HL-60/S4 treated with retinoic acid at 250 ng/mL for 4 days and 3 days (cell line): ENCODE measurements around the gene HADHB.
"Not testable (repeated sequence)": the region's sequence is repeated elsewhere in the genome, so short reads cannot be mapped to it uniquely, and the experiment has no call there.

Source experiments
- in situ Hi-C: fragments of 300-500 bp; cut with MboI; formaldehyde crosslinking; loops from 2 replicates; pipeline ENCODE4 v1.7.0; 2022; ENCODE audit warnings: low sequenced_read_pairs

The HADHB gene

DNA sequence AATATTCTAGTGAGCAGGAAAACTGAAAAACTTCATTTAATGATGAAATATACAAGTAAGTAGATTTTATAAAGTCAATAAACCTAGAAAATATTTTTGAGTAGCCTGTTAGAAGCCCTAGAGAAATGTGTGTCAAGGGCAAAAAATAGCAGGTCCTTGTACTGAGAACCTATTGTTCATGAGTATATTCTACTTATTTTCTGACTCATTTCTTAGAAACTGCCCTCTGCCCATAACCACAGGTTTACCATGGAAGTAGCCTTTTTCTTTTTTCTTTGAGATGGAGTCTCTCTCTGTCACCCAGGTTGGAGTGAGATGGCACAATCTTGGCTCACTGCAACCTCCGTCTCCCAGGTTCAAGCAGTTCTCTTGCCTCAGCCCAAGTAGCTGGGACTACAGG lies 81.8 kb downstream of the HADHB start:
- in situ Hi-C loops, result no loop called here

DNA sequence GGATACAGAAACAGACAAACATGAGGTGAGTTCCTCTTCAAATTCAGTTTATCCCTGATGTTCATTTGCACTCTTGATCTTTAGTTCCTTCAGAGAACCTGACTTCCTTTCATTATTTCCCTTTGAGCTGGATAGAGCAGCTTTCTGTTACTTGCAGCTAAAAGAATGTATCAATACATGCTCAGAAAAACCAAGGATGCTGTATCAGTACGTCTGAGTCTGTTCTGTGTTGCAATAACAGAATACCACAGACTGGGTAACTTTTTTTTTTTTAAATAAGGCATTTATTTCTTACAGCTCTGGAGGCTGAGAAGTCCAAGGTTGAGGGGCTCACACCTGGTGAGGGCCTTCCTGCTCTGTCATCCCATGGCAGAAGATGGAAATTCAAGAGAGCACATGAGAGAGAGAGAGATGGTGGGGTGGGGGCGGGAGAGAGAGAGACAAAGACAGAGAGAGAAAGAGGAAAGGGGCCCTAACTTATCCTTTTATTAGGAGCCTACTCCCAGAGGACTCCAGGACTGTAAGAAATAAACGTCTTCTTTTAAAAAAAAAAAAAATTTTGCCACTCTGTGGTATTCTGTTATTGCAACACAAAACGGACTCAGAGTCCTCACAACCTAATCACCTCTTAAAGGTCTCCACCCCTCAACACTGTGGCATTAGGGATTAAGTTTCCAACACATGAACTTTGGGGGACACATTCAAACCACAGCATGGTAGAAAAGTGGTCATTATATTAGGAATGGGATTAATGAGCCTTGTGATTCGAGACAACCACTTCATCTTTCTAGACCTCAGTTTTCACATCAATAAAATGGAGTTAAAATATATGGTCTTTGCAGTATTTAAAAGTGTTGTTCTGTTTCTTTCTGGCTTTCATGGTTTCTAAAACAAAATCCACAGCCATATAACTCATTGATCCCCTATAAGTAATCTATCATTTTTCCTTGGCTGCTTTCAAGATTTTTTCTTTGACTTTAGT lies 82.8 kb downstream of the HADHB start:
- in situ Hi-C loops, result no loop called here

DNA sequence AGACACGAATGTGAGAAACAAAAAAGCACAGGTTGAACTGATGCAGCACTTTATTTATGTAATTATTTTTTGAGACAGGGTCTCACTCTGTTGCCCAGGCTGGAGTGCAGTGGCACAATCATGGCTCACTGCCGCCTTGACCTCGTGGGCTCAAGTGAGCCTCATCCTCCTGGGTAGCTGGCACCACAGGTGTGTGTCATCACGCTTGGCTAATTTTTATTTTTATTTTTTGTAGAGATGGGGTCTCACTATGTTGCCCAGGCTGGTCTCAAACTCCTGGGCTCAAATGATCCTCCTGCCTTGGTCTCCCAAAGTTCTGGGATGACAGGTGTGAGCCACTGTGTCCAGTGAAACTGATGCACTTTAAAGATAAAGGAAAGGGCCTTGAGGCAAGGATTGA lies 84.3 kb downstream of the HADHB start:
- in situ Hi-C loops, result not testable (repeated sequence)

DNA sequence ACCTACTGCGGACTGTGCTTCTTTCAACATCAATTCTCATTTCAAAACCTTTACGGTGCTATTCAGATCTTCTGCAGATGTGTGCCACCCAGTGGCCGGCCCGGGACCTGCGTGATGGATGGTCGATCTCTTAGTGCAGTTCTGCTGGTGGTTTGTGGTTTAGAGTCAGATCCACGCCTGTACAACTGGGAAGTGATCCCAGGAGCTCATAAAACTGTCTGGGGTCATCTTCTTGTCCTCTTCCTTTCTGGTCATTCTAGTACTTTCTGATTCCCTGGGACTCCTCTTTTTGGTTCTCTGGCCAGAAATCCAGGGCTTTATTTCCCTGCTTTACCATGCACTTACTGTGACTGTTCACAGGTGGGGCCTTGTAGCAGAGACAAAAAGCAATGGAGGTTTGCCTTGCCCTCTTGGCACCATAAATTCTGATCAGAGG lies 85.4 kb downstream of the HADHB start:
- in situ Hi-C loops, result no loop called here

DNA sequence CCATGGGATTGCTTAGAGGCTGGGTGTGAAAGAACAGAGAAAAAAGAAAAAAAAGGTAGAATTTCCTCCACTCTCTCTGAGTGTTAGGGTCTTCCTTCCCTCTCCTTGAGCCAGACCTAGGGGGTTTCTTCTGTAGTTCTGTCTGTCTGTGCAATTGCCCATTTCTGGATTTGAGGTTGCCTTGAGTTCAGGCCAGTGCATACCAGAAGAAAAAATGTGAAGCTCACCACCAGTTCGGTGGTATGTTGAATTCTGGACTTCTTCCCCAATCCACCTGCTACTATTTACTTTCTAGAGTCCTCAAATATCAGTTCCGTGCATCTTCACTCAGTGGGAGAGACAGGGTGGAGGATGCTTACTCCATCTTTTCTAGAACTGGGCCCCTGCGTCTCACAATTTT lies 85.9 kb downstream of the HADHB start:
- in situ Hi-C loops, result no loop called here

DNA sequence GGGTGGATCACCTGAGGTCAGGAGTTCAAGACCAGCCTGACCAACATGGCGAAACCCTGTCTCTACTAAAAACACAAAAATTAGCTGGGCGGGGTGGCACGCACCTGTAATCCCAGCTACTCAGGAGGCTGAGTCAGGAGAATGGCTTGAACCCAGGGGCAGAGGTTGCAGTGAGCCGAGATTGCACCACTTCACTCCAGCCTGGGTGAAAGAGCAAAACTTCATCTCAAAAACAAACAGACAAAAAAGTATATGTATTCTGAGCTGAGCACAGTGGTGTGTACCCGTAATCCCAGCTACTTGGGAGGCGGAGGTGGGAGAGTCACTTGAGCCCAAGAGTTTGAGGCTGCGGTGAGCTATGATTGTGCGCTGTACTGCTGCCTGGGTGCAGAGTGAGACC lies 86.6 kb downstream of the HADHB start:
- in situ Hi-C loops, result not testable (repeated sequence)

DNA sequence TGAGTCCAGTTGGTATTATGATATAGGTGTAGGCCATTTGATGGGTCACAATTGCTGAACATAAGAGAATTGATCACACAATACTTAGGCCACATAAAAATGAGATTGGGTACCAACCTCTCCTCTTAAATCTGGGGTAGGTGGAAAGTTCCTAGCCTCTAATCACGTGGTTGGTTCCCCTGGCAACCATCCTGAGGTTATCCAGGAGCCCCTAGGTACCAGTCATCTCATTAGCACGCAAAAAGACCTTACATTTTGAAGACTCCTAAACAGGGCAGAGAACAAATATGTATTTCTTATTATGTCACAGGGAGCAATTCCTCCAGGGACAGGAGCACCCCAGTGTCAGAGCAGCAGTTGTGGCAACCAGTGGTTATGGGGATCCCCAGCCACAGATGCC lies 88.6 kb downstream of the HADHB start:
- in situ Hi-C loops, result no loop called here

DNA sequence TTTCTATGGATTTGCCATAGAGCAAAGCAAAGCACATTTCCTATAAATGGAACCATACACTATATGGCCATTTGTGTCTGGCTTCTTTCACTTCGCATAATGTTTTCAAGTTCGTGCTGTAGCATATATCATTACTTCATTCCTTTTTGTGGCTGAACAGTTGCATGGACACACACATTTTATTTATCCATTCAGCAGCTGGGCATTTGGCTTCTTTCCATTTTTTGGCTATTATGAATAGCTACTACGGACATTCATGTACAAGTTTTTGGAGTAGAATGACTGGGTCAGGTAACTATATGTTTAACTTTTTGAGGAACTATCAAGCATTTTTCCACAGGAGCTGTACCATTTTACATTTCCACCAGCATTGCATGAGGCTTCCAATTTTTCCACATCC lies 90.5 kb downstream of the HADHB start:
- in situ Hi-C loops, result no loop called here

DNA sequence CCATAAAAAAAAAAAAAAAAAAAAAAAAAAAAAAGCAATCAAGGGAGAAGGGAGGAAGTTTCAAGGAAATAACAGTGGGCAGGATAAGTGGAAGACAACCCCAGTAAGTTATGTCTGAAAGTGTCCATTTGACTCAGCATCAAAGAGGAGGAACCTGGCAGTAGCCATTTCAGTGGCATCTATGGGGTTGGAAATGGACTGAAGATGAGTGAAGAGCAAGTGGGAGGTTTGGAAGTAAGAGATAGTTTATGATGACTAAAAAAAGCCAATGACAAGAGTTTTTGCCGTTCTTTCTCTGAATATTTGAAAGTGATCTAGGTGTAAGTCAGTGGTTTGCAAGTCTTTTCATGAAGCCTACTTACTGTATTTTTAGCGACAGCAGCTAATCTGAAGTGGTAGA lies 92.0 kb downstream of the HADHB start:
- in situ Hi-C loops, result no loop called here

DNA sequence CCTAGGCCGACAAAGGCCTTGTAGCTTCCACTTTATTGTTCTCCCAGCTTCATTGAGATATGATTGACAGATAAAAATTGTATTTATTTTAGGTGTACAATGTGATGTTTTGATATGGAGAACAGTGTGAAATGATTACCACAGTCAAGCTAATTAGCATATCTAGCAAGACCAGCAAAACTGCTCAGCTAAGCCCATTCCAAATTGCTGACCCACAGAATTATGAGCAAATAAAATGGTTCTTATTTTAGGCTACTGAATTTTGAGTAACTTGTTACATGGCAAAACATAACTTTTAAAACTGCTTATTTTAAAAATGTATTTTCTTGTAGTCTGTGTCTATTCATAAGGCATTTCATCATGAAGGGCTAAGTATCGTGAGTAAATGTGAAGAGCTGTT lies 92.6 kb downstream of the HADHB start:
- in situ Hi-C loops, result no loop called here
